K562 (cell line): ENCODE measurements around the gene CCDC184. TPM values are rescaled to one million over a fixed set of nuclear protein-coding genes. Genes with fewer than 3 reads are reported as not detected.

ENCODE experiments used
- ATF6 ChIP-seq: sonication (generic); formaldehyde crosslinking; IDR thresholded peaks from 2 replicates; pipeline ENCODE4 v1.4.0; 2020; ENCODE audit warnings: mild to moderate bottlenecking, missing genetic modification reagents
- E2F6 ChIP-seq, 2 experiments: IDR thresholded peaks; 2 replicates each; pipeline ENCODE4 v1.6.1; 2011; ENCODE audit warnings: borderline replicate concordance in 1 of 2, control low read depth in 1 of 2, low read depth in 1 of 2, low read length in 1 of 2, mild to moderate bottlenecking in 1 of 2, mixed read lengths in 1 of 2, moderate library complexity in 1 of 2; ENCODE audit not compliant: insufficient read depth in 1 of 2, insufficient read length in 1 of 2, poor library complexity in 1 of 2, severe bottlenecking in 1 of 2; ENCODE audit errors: extremely low read depth in 1 of 2
- ETV6 ChIP-seq, 3 experiments: fragments of 150-350 bp in 1 of 3; sonication (generic) in 1 of 3; formaldehyde crosslinking in 1 of 3; IDR thresholded peaks; 2 replicates each; pipeline versions ENCODE4 v1.6.1 to v1.8.0; 2014 to 2022; ENCODE audit warnings: borderline replicate concordance in 2 of 3, low read depth in 2 of 3, antibody characterized with exemption in 1 of 3, low read length in 1 of 3, mild to moderate bottlenecking in 1 of 3, missing genetic modification reagents in 1 of 3
- HOXB6 ChIP-seq: fragments of 250-450 bp; sonication (Bioruptor Pico); IDR thresholded peaks from 2 replicates; pipeline ENCODE4 v1.5.1; 2022; ENCODE audit warnings: mild to moderate bottlenecking, borderline replicate concordance
- JUND ChIP-seq, 2 experiments: IDR thresholded peaks; 2 replicates in 1 of 2; 3 replicates in 1 of 2; pipeline ENCODE4 v1.6.1; 2011; ENCODE audit warnings: borderline replicate concordance in 2 of 2, low read depth in 2 of 2, low read length in 2 of 2, improper control_type of control experiment in 1 of 2, missing biosample characterization in 1 of 2, missing genetic modification characterization in 1 of 2, missing genetic modification reagents in 1 of 2
- KDM1A ChIP-seq, 2 experiments: fragments of 450-650 bp; IDR thresholded peaks; 2 replicates each; pipeline ENCODE4 v1.6.1; 2016; ENCODE audit warnings: mild to moderate bottlenecking in 2 of 2
- KDM5B ChIP-seq: fragments of 200-600 bp; sonication (generic); IDR thresholded peaks from 2 replicates; pipeline ENCODE4 v1.6.1; 2012; ENCODE audit warnings: low read depth, mild to moderate bottlenecking, moderate library complexity, low read length, control low read depth, inconsistent platforms; ENCODE audit not compliant: insufficient replicate concordance
- NFIC ChIP-seq: fragments of 450-650 bp; IDR thresholded peaks from 2 replicates; pipeline ENCODE4 v1.6.1; 2017; ENCODE audit warnings: mild to moderate bottlenecking, inconsistent platforms
- POLR2H ChIP-seq: IDR thresholded peaks from 2 replicates; pipeline ENCODE4 v1.6.1; 2016; ENCODE audit warnings: missing genetic modification characterization, low read depth, mild to moderate bottlenecking, control low read depth, missing compliant biosample characterization, moderate library complexity
- RBM14 ChIP-seq: fragments of 200-400 bp; formaldehyde crosslinking; IDR thresholded peaks from 2 replicates; pipeline ENCODE4 v1.6.1; 2018; ENCODE audit warnings: low read depth, mild to moderate bottlenecking, low read length, moderate library complexity, borderline replicate concordance; ENCODE audit not compliant: insufficient read depth
- RBM22 ChIP-seq: fragments of 200-400 bp; formaldehyde crosslinking; IDR thresholded peaks from 2 replicates; pipeline ENCODE4 v1.6.1; 2018; ENCODE audit warnings: low read length, low read depth; ENCODE audit not compliant: poor library complexity, severe bottlenecking
- SOX6 ChIP-seq: fragments of 450-650 bp; IDR thresholded peaks from 2 replicates; pipeline ENCODE4 v1.6.1; 2014; ENCODE audit warnings: mild to moderate bottlenecking
- ZBTB2 ChIP-seq: fragments of 450-650 bp; IDR thresholded peaks from 2 replicates; pipeline ENCODE4 v1.6.1; 2016; ENCODE audit warnings: antibody characterized with exemption
- ZNF12 ChIP-seq: sonication (generic); formaldehyde crosslinking; IDR thresholded peaks from 2 replicates; pipeline ENCODE4 v1.4.0; 2020; ENCODE audit warnings: mild to moderate bottlenecking, missing genetic modification reagents
- ZNF253 ChIP-seq: fragments of 250-450 bp; sonication (Bioruptor Pico); conservative IDR thresholded peaks from 2 replicates; pipeline ENCODE4 v1.6.1; 2021; ENCODE audit warnings: mild to moderate bottlenecking
- ZNF511 ChIP-seq: sonication (generic); formaldehyde crosslinking; IDR thresholded peaks from 2 replicates; pipeline ENCODE4 v1.8.0; 2022; ENCODE audit warnings: mild to moderate bottlenecking, missing genetic modification reagents
- ZNF639 ChIP-seq, 2 experiments: fragments of 200-800 bp in 1 of 2; sonication (Bioruptor generic) in 1 of 2; sonication (generic) in 1 of 2; formaldehyde crosslinking in 1 of 2; IDR thresholded peaks in 1 of 2; conservative IDR thresholded peaks in 1 of 2; 2 replicates each; pipeline versions ENCODE4 v1.5.0 to v1.6.1; 2016 to 2020; ENCODE audit warnings: missing compliant biosample characterization in 1 of 2, missing genetic modification characterization in 1 of 2, missing genetic modification reagents in 1 of 2
- polyA plus RNA-seq, 8 experiments: library from polyadenylated mRNA; depleted of rRNA in 4 of 8; stranded (reverse) in 5 of 8; unstranded in 3 of 8; fragments of >200 nt; fragmentation: Nextera tagmentation in 2 of 8; fragmentation: Illumina TruSeq in 1 of 8; extraction: Ambion mirVana in 2 of 8; extraction: Trizol in 1 of 8; gene quantifications; 2 replicates each; pipeline versions ENCODE4 v1.2.1 to v1.2.3, GENCODE V29; 2011 to 2014; ENCODE audit warnings: inconsistent platforms in 1 of 8, missing spikeins in 1 of 8
- total RNA-seq, 7 experiments: library from RNA; depleted of rRNA in 6 of 7; stranded (reverse); fragments of >200 nt in 6 of 7; fragmentation: Illumina TruSeq in 2 of 7; extraction: Trizol in 2 of 7; gene quantifications; 2 replicates each; pipeline versions ENCODE4 v1.2.1 to v1.2.3, GENCODE V29; 2011 to 2021; ENCODE audit warnings: low replicate concordance in 1 of 7

Gene CCDC184
- total and polyA plus RNA-seq, 9 of the 15 experiments (the other 6 are each of a cell fraction or from before 2014, with no cell fraction given), result 0.09 TPM; not detected in 8

GRCh38 chr12:48197971-48198671 is 14.7 kb downstream of the CCDC184 start (continued):
- TF ChIP-seq JUND (IDR thresholded peaks at IDR 0.05; ENCODE audit: borderline replicate concordance, low read depth, low read length), result peak; percentile 35; the same call in 1 of the 2 replicates
- TF ChIP-seq JUND (tag; IDR thresholded peaks at IDR 0.05; ENCODE audit: borderline replicate concordance, low read depth, low read length), result no peak; the same call in 2 of the 3 replicates
- TF ChIP-seq KDM5B, result peak; percentile 94
- peak; percentile 68 for TF ChIP-seq ATF6
- 0 out of 2 replicates have a peak, but pooled peaks have one; percentile 37 for TF ChIP-seq ZNF511 (CRISPR knock-in tag)
- TF ChIP-seq SOX6, result peak; percentile 73
- peak in 1 of 2 experiments; percentile 48; a peak in 1 of 4 replicates for TF ChIP-seq ZNF639 (CRISPR knock-in tag; conservative IDR thresholded peaks at IDR 0.05 in 1 of 2, IDR thresholded peaks at IDR 0.05 in 1 of 2)
- peak; percentile 32 for TF ChIP-seq RBM22
- peak; percentile 11; the same call in 1 of the 2 replicates for TF ChIP-seq NFIC
- TF ChIP-seq ZNF253 (CRISPR knock-in tag), result 0 out of 2 replicates have a peak, but pooled peaks have one; percentile 5
- TF ChIP-seq ZNF12 (CRISPR knock-in tag), result 0 out of 2 replicates have a peak, but pooled peaks have one; percentile 27
- TF ChIP-seq E2F6 (IDR thresholded peaks at IDR 0.05; ENCODE audit: borderline replicate concordance in 1 of 2, extremely low read depth in 1 of 2, insufficient read depth in 1 of 2, insufficient read length in 1 of 2, low read depth in 1 of 2, low read length in 1 of 2, poor library complexity in 1 of 2, severe bottlenecking in 1 of 2), result peak; percentile 83 to 86
- no peak for TF ChIP-seq ETV6 (IDR thresholded peaks at IDR 0.05; ENCODE audit: borderline replicate concordance in 1 of 2, low read depth in 2 of 2, low read length in 1 of 2)
- peak; percentile 62; the same call in 1 of the 2 replicates for TF ChIP-seq ETV6 (CRISPR knock-in tag; IDR thresholded peaks at IDR 0.05; ENCODE audit: borderline replicate concordance)
- TF ChIP-seq KDM1A (IDR thresholded peaks at IDR 0.05), result no peak; a peak in 1 of 4 replicates
- no peak for TF ChIP-seq HOXB6 (CRISPR knock-in tag)
- 0 out of 2 replicates have a peak, but pooled peaks have one; percentile 5 for TF ChIP-seq ZBTB2
- TF ChIP-seq RBM14, result no peak
- TF ChIP-seq POLR2H, result peak; percentile 96
